ENCODE results near the gene HOTAIR.
A peak's percentile ranks its signal among the peaks of the same experiment; 100 is the strongest.

Gene HOTAIR

DNA sequence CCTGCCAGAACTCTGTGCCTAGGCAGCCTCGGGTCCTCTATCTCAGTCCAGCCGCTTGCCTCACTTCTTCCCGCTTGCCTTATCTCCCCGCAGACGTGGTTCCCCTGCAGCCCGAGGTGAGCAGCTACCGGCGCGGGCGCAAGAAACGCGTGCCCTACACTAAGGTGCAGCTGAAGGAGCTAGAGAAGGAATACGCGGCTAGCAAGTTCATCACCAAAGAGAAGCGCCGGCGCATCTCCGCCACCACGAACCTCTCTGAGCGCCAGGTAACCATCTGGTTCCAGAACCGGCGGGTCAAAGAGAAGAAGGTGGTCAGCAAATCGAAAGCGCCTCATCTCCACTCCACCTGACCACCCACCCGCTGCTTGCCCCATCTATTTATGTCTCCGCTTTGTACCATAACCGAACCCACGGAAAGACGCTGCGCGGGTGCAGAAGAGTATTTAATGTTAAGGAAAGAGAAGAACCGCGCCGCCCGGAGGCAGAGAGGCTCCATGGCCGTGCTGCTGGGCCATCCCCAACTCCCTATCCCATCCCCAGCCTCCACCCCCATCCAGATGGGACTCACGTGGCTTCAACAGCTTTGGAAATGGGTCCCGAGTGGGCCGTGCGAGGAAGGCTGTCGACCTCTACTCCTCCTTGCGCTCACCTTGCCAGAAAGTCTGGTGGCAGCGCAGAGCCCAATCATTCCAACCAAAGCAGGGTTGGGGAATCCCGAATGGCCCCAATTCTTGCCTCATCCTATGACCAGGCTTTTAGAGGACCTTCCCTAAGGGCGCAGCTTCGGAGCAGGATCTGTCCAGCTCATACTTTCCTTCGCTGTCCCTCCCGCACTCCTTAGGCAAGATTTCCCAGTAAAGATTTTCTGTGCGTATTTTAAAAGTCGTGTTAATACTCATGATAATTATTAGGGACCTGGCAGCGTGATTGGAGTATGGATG lies 29.6 kb downstream of the HOTAIR start:
- no peaks in the 10 kb centered on the region for H3K79me2 ChIP-seq (ENCODE audit: low read length)
- no peak overlapping the region for H3K9ac ChIP-seq (ENCODE audit: low read length)
- no peak overlapping the region for H3K27ac ChIP-seq (ENCODE audit: low read length)
- no peaks in the 10 kb centered on the region for H3K4me1 ChIP-seq (ENCODE audit: low read length)
- no peaks in the 10 kb centered on the region for H3K36me3 ChIP-seq (replicated peaks; ENCODE audit: insufficient read depth, low read length)
- no peak overlapping the region for H3K4me3 ChIP-seq (ENCODE audit: low read length)
- no peaks in the 10 kb centered on the region for H4K20me1 ChIP-seq (ENCODE audit: insufficient read depth, low read length)
- H3K9me3 ChIP-seq (replicated peaks; ENCODE audit: insufficient read depth, low read length) = no peaks in the 10 kb centered on the region
- no peak for DNase-seq
- no peak overlapping the region for H2AFZ ChIP-seq (ENCODE audit: low read length)
- H3K27me3 ChIP-seq (replicated peaks; ENCODE audit: insufficient read depth, low read length) = peaks cover 98% of the 10 kb centered on the region
- no peaks in the 10 kb centered on the region for H3F3A ChIP-seq (ENCODE audit: insufficient read depth, low read length)
- TF ChIP-seq, protein P1, sequence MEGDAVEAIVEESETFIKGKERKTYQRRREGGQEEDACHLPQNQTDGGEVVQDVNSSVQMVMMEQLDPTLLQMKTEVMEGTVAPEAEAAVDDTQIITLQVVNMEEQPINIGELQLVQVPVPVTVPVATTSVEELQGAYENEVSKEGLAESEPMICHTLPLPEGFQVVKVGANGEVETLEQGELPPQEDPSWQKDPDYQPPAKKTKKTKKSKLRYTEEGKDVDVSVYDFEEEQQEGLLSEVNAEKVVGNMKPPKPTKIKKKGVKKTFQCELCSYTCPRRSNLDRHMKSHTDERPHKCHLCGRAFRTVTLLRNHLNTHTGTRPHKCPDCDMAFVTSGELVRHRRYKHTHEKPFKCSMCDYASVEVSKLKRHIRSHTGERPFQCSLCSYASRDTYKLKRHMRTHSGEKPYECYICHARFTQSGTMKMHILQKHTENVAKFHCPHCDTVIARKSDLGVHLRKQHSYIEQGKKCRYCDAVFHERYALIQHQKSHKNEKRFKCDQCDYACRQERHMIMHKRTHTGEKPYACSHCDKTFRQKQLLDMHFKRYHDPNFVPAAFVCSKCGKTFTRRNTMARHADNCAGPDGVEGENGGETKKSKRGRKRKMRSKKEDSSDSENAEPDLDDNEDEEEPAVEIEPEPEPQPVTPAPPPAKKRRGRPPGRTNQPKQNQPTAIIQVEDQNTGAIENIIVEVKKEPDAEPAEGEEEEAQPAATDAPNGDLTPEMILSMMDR (IDR thresholded peaks at IDR 0.05; ENCODE audit: low read length) = no peak
- TF ChIP-seq EZH2 (optimal IDR thresholded peaks at IDR 0.05; ENCODE audit: low read depth, low read length) (peak; percentile 17), EZH2phosphoT487 (IDR thresholded peaks at IDR 0.05; ENCODE audit: low read length) (no peak)
- H3K9me2 ChIP-seq (replicated peaks; ENCODE audit: insufficient read depth, low read length) = no peaks in the 10 kb centered on the region
- H3K4me2 ChIP-seq (ENCODE audit: low read depth, low read length) = peak overlapping the region; percentile 28; the same call in 1 of the 2 replicates

DNA sequence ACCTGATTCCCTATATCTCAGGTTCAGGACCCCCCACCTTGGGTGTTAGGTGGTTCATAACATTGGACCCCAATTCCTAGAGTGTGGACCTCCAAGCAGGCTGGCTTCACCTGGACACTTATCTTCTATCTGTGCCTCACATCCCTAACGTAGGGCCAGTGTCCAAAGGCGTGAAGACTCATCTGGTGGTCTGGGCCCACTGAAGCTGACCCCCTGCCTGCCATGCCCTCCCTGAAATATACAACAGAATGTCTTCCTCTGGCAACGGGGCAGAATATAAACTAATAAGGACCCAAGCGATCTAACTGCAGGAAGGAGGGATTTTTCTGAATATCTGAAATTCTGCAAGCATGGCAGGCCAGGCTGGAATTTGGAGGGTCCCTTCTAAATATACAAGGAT lies 30.5 kb downstream of the HOTAIR start:
- H3K4me3 ChIP-seq (ENCODE audit: low read length) = no peak overlapping the region
- H3F3A ChIP-seq (ENCODE audit: insufficient read depth, low read length) = no peaks in the 10 kb centered on the region
- TF ChIP-seq EZH2 (optimal IDR thresholded peaks at IDR 0.05; ENCODE audit: low read depth, low read length) (no peak), EZH2phosphoT487 (IDR thresholded peaks at IDR 0.05; ENCODE audit: low read length) (no peak)
- TF ChIP-seq, protein P1 (IDR thresholded peaks at IDR 0.05; ENCODE audit: low read length) = no peak
- H3K27ac ChIP-seq (ENCODE audit: low read length) = no peak overlapping the region
- no peaks in the 10 kb centered on the region for H3K79me2 ChIP-seq (ENCODE audit: low read length)
- DNase-seq = no peak
- H4K20me1 ChIP-seq (ENCODE audit: insufficient read depth, low read length) = no peaks in the 10 kb centered on the region
- no peaks in the 10 kb centered on the region for H3K9me2 ChIP-seq (replicated peaks; ENCODE audit: insufficient read depth, low read length)
- H3K9me3 ChIP-seq (replicated peaks; ENCODE audit: insufficient read depth, low read length) = no peaks in the 10 kb centered on the region
- H3K4me2 ChIP-seq (ENCODE audit: low read depth, low read length) = no peak overlapping the region
- H3K27me3 ChIP-seq (replicated peaks; ENCODE audit: insufficient read depth, low read length) = peaks cover 97% of the 10 kb centered on the region
- H3K9ac ChIP-seq (ENCODE audit: low read length) = no peak overlapping the region
- no peaks in the 10 kb centered on the region for H3K36me3 ChIP-seq (replicated peaks; ENCODE audit: insufficient read depth, low read length)
- H3K4me1 ChIP-seq (ENCODE audit: low read length) = no peaks in the 10 kb centered on the region
- H2AFZ ChIP-seq (ENCODE audit: low read length) = no peak overlapping the region

DNA sequence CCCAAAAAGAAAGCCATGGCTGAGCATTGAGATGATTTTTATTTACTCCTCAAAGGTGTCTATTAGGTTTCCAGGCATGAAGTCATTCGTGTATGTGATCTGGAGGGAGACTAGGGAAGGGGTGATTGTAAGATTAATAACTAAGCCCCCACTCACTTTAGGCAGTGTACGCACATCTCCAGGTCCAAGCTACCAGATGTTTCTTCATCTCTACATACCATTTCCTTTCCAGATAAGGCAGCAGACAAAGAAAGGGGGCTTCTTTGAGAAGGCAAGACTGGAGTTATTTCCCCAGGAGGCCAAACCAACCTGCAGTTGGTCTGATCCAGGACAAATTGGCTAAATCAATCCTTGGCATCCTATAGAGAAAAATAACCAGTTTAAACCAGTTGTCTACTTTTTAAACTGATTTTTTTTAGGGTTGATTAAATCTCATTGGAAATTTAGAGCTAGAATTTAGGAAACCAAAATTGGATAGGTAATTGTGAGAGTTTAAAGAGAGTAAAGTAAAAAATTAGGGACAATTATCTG lies 32.2 kb downstream of the HOTAIR start:
- Histone ChIP-seq H3K9me2 (replicated peaks; ENCODE audit: insufficient read depth, low read length) (no peaks in the 10 kb centered on the region), H3K27me3 (replicated peaks; ENCODE audit: insufficient read depth, low read length) (peaks cover 94% of the 10 kb centered on the region), H3K36me3 (replicated peaks; ENCODE audit: insufficient read depth, low read length) (no peaks in the 10 kb centered on the region), H3K9me3 (replicated peaks; ENCODE audit: insufficient read depth, low read length) (no peaks in the 10 kb centered on the region), H3K4me3 (ENCODE audit: low read length) (no peak overlapping the region), H4K20me1 (ENCODE audit: insufficient read depth, low read length) (no peaks in the 10 kb centered on the region), H3F3A (ENCODE audit: insufficient read depth, low read length) (no peaks in the 10 kb centered on the region), H3K4me1 (ENCODE audit: low read length) (no peaks in the 10 kb centered on the region), H2AFZ (ENCODE audit: low read length) (no peak overlapping the region), H3K4me2 (ENCODE audit: low read depth, low read length) (no peak overlapping the region), H3K9ac (ENCODE audit: low read length) (no peak overlapping the region), H3K79me2 (ENCODE audit: low read length) (no peaks in the 10 kb centered on the region), H3K27ac (ENCODE audit: low read length) (no peak overlapping the region)
- no peak for DNase-seq
- TF ChIP-seq, protein P1 (IDR thresholded peaks at IDR 0.05; ENCODE audit: low read length) = no peak
- no peak for TF ChIP-seq EZH2 (optimal IDR thresholded peaks at IDR 0.05; ENCODE audit: low read depth, low read length)
- TF ChIP-seq EZH2phosphoT487 (IDR thresholded peaks at IDR 0.05; ENCODE audit: low read length) = no peak

All from MM.1S (cell line).